Cardiac septum (tissue), 1 donor: ENCODE data around the gene NMU. TPM values are rescaled to one million over a fixed set of nuclear protein-coding genes. Genes with fewer than 3 reads are reported as not detected.
"Not testable (repeated sequence)": the region's sequence is repeated elsewhere in the genome, so short reads cannot be mapped to it uniquely, and the experiment has no call there.

Source experiments
- DNase-seq: peaks from one replicate; pipeline ENCODE4 v3.0.0-alpha.2; 2020; ENCODE audit warnings: low spot score
- intact Hi-C: fragments of 100-400 bp; cut with DNase I; formaldehyde crosslinking; loops from one replicate; pipeline ENCODE4 v1.14.0; 2022
- total RNA-seq: library from RNA; stranded (reverse); fragmentation: NEBNext Ultra II Directional; extraction: Animal tissue kit (Norgen Biotek cat#: 25700); gene quantifications from one replicate; pipeline ENCODE4 v1.2.1, GENCODE V29; 2021
- donor health status: DM: no; HTN: no; CAD: no.

The NMU gene
- total RNA-seq, 1 donor from 2014 or later = not detected

DNA sequence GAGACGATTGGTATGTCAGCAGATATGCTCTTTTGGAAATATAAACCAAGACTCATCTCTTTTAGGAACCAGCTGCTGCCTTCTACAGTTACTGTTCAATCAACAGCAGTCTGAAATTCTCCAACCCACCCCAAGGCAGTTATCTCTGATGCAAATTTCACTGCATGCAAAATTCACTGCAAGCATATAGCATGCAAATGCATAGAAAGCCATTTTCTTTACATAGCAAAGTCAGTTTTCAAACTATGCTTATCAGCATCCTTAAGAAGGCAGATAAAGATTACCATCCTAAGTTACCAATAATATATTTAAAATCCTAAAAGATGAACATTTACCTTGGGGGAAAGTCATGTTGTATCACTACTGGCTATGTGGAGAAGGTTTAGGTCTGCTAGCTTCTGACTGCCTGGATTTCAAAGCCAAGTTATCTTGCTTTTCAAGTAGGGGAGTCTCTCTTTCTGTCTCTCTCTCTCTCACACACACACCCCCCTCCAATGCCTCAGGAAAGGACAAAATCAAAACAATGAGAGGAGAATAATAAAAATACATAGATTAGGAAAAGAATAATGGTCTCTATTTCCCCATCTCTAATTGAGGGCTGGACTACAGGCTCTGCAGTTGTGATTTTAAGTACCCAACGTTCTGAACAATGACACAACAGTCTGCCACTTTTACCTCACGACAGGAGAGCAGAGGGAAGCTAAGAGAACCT, 1.5 kb downstream of the NMU start:
- DNase-seq = no peak
- intact Hi-C loops = no loop called here

DNA sequence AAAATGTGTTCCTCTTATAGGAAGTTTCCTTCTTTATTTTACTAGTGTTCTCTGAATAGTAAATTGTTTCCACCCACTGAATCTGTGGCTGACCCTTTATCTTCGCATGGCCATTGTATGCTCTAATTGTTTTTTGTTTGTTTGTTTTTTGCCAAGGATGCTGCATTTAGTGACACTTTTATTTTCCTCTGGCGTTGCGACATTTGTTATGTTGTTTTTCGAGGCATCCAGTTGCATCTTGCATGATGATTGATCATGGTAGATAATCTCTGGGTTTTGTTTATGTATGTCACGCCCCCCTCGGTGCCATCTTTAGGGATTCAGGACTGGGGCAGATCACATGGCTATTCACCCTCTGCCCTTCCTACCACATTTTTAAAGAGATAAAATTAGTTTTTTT, 2.2 kb downstream of the NMU start:
- intact Hi-C loops = no loop called here
- DNase-seq = no peak

DNA sequence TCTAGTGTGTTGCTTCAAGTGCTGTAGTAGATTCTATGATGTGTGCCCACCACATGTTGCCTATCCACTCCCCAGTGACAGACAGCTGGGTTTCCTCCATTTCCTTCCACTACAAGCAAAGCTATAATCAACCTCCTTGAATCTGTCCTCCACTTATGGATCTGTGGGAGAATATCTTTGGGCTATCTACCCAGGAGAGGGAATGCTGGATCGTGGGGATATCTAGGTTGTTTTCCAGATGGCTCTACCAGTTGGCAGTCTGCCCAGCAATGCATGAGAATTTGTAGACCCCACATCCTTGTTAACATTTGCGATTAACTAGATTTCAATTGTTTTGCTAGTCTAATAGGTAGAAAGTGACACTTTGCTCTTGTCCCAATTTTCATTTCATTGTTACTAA, 10.3 kb downstream of the NMU start:
- no peak for DNase-seq
- intact Hi-C loops = no loop called here

DNA sequence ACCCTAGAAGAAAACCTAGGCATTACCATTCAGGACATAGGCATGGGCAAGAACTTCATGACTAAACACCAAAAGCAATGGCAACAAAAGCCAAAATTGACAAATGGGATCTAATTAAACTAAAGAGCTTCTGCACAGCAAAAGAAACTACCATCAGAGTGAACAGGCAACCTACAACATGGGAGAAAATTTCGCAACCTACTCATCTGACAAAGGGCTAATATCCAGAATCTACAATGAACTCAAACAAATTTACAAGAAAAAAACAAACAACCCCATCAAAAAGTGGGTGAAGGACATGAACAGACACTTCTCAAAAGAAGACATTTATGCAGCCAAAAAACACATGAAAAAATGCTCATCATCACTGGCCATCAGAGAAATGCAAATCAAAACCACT, 12.0 kb downstream of the NMU start:
- intact Hi-C loops, DNase-seq: not testable (repeated sequence)

DNA sequence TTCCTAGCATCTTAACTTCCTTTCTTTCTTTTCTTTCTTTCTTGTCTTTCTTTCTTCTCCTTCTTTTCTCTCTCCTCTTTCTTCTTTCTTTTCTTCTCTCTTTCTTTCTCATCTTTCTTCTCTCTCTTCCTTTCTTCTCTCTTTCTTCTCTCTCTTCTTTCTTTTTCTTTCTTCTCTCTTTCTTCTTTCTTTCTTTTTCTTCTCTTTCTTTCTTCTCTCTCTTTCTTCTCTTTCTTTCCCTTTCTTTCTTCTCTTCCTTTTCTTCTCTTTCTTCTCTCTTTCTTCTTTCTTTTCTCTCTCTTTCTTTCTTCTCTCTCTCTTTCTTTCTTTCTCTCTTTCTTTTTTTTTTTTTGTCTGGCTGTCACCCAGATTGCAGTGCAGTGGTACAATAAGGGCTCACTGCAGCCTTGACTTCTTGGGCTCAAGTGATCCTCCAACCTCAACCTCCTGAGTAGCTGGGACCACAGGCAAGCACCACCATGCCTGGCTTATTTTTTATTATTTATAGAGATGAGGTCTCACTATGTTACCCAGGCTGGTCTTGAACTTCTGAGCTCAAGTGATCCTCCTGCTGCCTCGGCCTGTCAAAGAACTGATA, 17.5 kb downstream of the NMU start:
- no peak for DNase-seq
- intact Hi-C loops = no loop called here

DNA sequence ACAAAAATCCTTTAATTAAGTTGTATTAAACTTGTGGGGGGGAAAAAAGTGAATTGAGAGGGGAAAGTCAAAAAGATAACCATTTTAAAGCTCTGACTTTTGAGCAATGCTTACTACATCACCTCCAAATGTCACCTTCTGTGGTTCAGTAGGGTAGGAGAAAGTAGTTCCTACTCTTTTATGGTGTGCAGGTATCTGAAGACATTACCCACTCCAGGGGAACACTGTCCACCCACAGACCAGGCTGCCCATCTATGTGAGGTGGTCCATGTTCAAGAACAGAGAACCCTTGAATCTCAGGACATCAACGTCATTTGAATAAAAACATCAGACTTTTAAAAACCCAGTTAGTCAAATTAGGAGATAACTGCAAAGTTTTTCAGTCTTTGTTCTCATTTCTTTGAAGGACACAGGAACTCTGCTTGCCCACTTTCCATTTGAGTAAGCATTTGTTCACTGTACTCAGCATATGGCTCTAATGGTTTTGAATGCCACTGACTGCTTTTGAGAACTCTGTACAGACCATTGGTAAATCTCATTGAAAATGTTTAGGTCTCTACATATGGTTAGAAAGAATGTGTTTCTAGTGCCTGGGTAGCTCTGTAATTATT, 18.4 kb downstream of the NMU start:
- no peak for DNase-seq
- intact Hi-C loops = no loop called here

DNA sequence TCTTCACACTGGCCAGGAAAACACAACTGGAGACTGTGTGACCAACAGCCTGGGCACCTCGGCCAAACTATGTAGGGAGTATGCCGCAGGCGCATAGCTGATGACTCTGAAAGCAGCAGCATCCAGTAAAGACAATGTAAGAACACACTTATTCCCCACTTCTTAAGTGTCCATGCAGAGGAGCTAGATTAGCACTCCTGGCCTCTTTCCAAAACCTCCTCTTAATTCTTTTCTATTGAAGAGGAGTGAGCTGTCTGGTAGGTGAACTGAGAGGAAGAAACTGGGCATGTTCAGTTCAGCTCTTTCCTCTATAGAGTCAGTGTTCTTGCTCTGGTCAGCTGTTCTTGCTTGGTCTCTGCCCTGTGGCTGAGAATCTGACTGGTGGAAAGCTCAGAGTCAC, 21.1 kb downstream of the NMU start:
- intact Hi-C loops = no loop called here
- DNase-seq = no peak

DNA sequence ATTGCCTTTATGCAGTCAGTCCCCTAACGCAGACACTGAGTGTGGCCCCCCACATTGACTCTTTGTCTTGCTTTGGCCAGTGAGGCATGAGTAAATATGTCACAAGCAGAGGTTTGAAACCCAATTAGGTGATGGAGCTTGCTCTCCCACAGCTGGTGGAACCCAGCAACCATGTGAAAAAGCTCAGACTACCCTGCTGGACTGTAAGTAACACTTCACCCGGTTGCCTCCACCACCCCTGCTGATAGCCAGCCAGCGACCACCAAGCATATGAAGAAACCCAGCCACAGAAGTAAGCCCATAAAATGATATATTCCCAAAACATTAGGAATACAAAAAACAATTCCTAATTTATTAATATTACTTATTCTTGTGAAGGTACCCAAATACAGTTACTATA, 22.5 kb downstream of the NMU start:
- intact Hi-C loops = no loop called here
- DNase-seq = no peak

DNA sequence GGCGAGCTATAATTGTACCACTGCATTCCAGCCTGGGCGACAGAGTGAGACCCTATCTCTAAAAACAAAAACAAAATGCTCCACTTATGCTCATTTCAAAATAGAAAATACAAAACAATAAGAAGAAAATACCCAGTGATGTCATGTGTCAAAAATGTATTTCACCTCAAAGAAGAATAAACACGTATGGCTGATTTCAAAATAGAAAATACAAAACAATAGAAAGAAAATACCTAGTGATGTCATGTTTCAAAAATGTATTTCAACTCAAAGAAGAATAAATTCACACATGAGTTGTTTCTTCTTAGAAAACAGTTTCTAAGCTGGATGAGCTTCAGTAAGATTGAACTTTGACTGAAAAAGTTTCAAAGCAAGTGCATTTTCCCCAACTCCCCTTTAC, 23.8 kb downstream of the NMU start:
- no peak for DNase-seq
- intact Hi-C loops = no loop called here

DNA sequence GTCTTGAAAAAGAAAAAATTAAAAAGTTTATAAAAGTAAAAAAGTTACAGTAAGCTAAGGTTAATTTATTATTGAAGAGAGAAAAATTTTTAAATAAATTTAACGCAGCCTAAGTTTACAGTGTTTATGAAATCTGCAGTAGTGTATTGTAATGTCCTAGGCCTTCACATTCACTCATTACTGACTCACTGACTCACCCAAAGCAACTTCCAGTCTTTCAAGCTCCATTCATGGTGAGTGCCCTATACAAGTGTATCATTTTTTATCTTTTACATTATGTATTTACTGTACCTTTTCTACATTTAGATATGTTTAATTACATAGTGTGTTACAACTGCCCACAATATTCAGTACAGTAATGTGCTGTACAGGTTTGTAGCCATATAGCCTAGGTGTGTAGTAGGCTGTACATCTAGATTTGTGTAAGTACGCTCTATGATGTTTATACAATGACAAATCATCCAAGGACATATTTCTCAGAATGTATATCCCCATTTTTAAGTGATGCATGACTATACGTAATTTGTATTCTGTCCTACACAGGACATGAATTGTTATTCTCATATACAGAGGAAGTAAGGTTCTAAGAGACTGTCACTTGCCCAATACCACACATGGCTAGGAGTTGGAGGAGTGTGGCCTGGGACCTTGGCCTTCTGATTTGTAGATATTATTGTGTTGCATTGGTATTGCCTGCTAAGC, 24.6 kb downstream of the NMU start:
- DNase-seq = no peak
- intact Hi-C loops = no loop called here

DNA sequence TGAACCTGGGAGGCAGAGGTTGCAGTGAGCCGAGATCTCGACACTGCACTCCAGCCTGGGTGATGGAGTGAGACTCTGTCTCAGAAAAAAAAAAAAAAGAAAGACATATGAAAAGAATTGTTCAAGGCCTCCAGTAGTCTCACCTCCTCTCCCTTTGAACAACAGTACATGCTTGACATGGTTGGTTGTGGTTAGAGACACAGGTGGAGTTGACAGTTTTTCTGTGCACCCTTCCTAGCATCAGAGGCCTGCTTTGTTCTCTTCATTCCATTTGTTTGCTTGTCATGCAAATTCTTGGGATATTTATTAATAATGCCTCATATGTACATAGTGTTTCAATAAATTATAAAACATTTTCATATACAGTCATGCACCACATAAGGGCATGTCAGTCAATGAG, 25.7 kb downstream of the NMU start:
- intact Hi-C loops = no loop called here
- no peak for DNase-seq

DNA sequence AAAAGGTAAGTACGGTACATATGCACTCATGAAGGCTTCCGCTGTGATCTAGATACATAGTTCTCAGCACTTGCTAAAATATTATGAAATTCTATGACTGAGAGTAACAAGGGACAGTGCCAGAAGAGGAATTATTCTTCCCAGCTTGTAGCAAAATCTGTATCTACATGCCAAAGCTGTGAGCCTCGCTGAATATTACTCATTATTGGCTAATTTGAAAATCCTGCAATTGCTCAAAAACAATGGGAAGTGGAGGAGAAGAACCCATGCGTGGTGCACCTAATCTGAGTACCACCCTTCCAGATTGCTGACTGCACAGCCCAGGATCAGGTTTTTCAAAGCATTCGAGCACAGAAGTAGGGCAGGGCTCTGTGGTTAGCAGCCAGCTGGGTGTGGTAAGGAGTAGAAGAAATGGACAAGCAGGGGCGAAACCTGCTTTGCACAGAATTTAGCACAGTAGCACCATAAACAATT, 26.7 kb downstream of the NMU start:
- intact Hi-C loops = no loop called here
- no peak for DNase-seq

DNA sequence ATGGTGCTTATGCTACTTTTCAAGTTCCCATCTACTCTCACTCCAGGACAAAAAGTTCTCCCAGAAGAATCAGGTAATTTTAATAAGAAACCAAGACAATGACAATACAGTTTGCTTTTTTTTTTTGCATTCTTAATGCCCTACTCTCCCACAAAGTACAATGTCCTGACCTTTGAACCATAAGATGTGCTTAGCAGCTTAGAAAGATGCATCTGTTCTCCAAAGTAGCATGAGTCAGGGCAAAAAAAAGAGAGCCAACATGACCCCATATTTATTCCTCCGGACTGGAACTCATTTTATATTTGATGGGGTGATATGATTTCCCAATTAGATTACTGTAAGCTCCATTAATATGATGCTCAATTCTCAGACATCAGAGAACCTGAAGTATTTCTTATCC, 27.5 kb downstream of the NMU start:
- DNase-seq = no peak
- intact Hi-C loops = no loop called here

DNA sequence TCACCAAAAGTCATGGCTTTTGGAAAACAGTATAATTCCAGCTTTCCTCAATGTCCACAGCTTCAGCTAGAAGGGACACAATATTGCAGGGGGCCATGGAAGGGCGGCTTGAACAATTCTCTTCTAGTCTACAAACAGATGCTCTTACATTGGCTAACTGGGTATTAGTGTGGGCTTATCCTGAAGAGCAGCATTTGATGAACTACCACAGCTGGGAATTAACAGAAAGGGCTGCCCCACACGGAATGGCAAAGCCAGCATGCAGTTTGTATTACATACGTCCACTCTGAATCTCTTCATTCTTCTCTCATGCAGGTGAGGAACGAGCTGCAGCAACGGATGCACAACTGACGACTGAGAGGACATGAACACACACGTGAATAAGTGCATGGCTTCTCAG, 31.1 kb downstream of the NMU start:
- DNase-seq = no peak
- intact Hi-C loops = no loop called here

DNA sequence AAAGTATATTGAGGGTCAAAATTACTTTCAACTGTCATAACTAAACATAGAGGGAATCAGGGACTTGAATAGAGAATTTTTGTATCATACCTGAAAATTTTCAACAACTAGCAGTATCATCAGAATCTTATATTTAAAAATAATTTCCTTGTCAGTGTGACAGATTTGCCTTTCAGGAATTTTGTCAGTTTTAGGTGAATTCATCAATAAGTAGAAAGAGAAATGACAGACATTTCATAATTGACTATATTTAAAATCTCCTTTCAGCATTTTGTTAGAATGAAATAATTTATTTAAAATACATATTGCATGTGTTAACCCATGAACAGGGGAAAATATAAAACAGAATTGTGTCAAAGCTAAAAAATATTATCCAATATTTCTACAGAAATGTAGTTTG, 35.5 kb downstream of the NMU start:
- intact Hi-C loops = no loop called here
- no peak for DNase-seq

DNA sequence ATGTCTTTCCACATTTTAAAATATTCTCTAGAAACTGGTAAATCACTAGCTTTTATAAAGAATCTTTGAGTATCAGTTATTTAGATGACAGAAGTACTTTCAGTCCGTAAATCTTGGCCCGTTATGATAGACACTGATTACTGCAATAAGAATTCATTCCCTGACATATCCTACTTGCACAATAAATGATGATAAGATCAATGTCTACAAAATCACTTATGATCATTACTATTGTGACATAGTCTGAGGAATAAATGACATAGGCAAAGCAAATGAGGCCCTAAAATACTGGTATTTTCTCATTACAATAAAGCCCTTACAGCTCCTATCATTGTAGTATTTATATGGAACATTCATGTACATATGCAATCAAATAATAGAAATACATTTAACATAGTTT, 37.5 kb downstream of the NMU start:
- DNase-seq = no peak
- intact Hi-C loops = no loop called here

DNA sequence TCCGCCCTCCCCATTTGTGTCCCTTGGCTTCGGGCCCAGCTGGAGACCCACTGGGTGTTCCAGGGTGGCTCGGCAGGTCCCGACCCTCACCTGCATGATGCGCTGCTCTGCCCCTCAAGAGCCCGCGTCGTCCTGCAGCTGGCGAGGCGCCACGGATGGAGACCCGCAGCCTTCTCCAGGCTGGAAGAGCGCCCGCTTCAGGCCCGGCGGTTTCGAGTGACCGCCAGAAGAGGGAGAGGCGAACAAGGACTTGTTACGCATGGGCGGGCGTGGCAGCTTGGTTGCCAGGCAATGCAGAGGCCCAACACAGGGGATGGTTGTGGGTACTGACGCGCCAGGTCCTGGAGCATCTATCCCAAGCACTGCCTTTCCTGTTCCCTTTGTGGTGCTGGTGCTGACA, 44.1 kb downstream of the NMU start, which contains the start of gene PDCL2:
PDCL2 (minus strand) TSS at position 232 of the 400 bp plus-strand sequence; CDS start at position 96, 136 bp downstream.
- intact Hi-C loops = no loop called here
- no peak for DNase-seq

DNA sequence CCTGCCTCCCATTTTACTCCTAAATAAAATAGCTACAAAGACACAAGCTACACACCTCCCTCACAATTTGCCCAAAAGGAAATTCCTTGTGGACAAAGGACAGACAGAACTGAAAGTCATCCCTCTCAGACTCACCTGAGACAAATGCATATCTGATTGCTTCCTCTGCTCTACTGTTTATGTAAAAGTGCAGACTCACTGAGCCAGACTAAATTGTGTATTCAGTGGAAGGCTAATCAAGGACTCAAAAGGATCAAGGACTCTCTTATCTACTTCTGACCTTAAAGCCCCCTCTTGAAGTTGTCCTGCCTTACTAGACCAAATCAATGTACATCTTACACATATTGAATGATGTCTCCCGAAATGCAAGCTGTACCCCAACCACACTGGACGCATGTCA, 47.9 kb downstream of the NMU start:
- DNase-seq = no peak
- intact Hi-C loops = no loop called here

DNA sequence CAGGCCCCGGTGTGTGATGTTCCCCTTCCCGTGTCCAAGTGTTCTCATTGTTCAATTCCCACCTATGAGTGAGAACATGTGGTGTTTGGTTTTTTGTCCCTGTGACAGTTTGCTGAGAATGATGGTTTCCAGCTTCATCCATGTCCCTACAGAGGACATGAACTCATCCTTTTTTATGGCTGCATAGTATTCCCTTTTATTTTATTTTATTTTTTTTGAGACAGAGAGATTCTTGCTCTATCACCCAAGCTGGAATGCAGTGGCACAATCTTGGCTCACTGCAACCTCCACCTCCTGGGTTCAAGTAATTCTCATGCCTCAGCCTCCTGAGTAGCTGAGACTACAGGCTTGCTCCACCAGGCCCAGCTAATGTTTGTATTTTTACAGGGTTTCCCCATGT, 53.3 kb downstream of the NMU start:
- intact Hi-C loops, DNase-seq: not testable (repeated sequence)

DNA sequence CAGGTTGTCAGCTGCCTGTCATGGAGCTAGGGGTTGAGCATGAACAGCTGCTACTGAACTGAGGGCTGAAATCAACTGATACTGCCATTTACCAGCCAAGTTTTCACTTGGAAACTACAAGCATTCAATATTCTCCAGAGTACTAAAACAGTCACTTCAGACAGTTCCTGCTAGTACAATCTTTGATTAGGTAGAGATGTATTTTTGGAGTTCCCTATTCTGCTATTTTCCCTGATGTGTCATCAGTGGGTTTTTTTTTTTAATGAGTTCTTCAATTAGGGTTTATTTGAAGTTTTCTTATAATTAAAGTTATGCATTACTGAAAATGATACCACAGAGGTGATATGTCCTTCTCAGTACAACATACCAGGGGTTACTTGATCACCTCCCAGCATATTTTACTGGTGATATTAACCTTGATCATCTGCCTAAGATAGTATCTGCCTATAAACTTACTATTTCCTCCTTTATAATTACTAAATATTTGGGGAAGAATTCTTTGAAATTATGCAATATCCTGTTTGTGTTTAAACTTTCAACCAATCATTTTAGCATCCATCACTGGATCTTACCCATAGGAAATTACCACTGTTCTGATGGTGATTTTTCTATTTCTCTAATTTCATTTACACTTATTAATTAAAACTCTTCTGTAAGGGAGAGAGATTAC, 57.6 kb downstream of the NMU start:
- intact Hi-C loops = no loop called here
- DNase-seq = no peak
